ENCODE data around the gene MSMO1.

GRCh38 chr4:165355900-165356300 lies 28.4 kb downstream of the MSMO1 start:
- TF ChIP-seq CTCF (conservative IDR thresholded peaks at IDR 0.05; ENCODE audit: low read length) (peak; percentile 84), EZH2phosphoT487 (IDR thresholded peaks at IDR 0.05; ENCODE audit: borderline replicate concordance, low read depth, low read length) (no peak)

Measured in OCI-LY7 (cell line).